HCT116 (cell line): Measurements from ENCODE around the gene MMS19. TPM values are rescaled to one million over a fixed set of nuclear protein-coding genes. Genes with fewer than 3 reads are reported as not detected.

Source experiments
- ATAC-seq: fragments of 200-7000 bp; cut with Tn5 transposase; 2 replicates; pipeline ENCODE4 v1.9.1; 2020; ENCODE audit warnings: mild to moderate bottlenecking, moderate library complexity
- BruUV-seq: library from RNA; stranded (reverse); fragments of 400-500 nt; replicated peaks from 2 replicates; lab custom pipeline; 2021; lab: Mats Ljungman, UMichigan
- CTCF ChIA-PET: fragments of 300-600 bp; sonication (Branson Sonifier 250); formaldehyde crosslinking; loops from one replicate; lab custom pipeline; 2021; ENCODE audit warnings: antibody characterized with exemption; lab: Charles Lee
- POLR2A ChIA-PET: fragments of 300-600, 350-600 bp; sonication (Branson Sonifier 250); formaldehyde crosslinking; loops from one replicate; lab custom pipeline; 2021; ENCODE audit warnings: antibody characterized with exemption; lab: Charles Lee
- RAD21 ChIA-PET, 2 experiments: fragments of 300-600 bp; sonication (Branson Sonifier 250); formaldehyde crosslinking; loops; one replicate each; lab custom pipeline; 2023; ENCODE audit warnings: low total read pairs in 2 of 2; ENCODE audit not compliant: uncharacterized antibody in 2 of 2, unreplicated experiment in 2 of 2, low non-redundant PET in 1 of 2; lab: Charles Lee
- DNase-seq: peaks from one replicate; pipeline ENCODE4 v3.0.0-alpha.2; 2010; ENCODE audit warnings: low read depth, low spot score
- H2AFZ ChIP-seq: fragments of 200-600 bp; shearing (Covaris generic), sonication (generic); 2 replicates; pipeline ENCODE4 v1.6.1; 2017; ENCODE audit warnings: low read depth, mixed run types, mixed read lengths, antibody characterized with exemption, low read length; ENCODE audit not compliant: poor library complexity, severe bottlenecking
- H3K27ac ChIP-seq: 2 replicates; pipeline ENCODE4 v1.5.1; 2012; ENCODE audit warnings: low read depth, low read length
- H3K27me3 ChIP-seq: fragments of 200-600 bp; sonication (generic); 2 replicates; pipeline ENCODE4 v1.6.1; 2016; ENCODE audit warnings: mixed run types, low read length, mixed read lengths; ENCODE audit not compliant: insufficient read depth
- H3K36me3 ChIP-seq, 2 experiments: fragments of 200-500 bp in 1 of 2; fragments of 200-600 bp in 1 of 2; sonication (Bioruptor generic) in 1 of 2; sonication (generic) in 1 of 2; 2 replicates each; pipeline versions ENCODE4 v1.5.1 to v1.6.1; 2014 to 2016; ENCODE audit warnings: low read length in 2 of 2, inconsistent platforms in 1 of 2, mixed read lengths in 1 of 2, mixed run types in 1 of 2; ENCODE audit not compliant: insufficient read depth in 2 of 2, control insufficient read depth in 1 of 2
- H3K4me1 ChIP-seq, 2 experiments: fragments of 200-600 bp in 1 of 2; sonication (generic) in 1 of 2; 2 replicates each; pipeline versions ENCODE4 v1.5.1 to v1.6.1; 2012 to 2017; ENCODE audit warnings: low read length in 2 of 2, inconsistent platforms in 1 of 2, mild to moderate bottlenecking in 1 of 2, mixed read lengths in 1 of 2, mixed run types in 1 of 2, moderate library complexity in 1 of 2; ENCODE audit not compliant: insufficient read depth in 2 of 2, control insufficient read depth in 1 of 2
- H3K4me2 ChIP-seq: fragments of 200-600 bp; sonication (generic); 2 replicates; pipeline ENCODE4 v1.6.1; 2017; ENCODE audit warnings: mixed run types, low read length, mixed read lengths
- H3K4me3 ChIP-seq, 2 experiments: fragments of 200-600 bp in 1 of 2; sonication (generic) in 1 of 2; replicated peaks in 1 of 2; 2 replicates each; pipeline ENCODE4 v1.5.1; 2011 to 2016; ENCODE audit warnings: low read length in 2 of 2, control low read depth in 1 of 2, low read depth in 1 of 2, mild to moderate bottlenecking in 1 of 2, mixed read lengths in 1 of 2, mixed run types in 1 of 2
- H3K79me2 ChIP-seq: fragments of 200-600 bp; sonication (generic); 2 replicates; pipeline ENCODE4 v1.6.1; 2017; ENCODE audit warnings: mild to moderate bottlenecking, mixed run types, low read length, moderate library complexity, mixed read lengths; ENCODE audit not compliant: insufficient read depth
- H3K9ac ChIP-seq: fragments of 200-600 bp; sonication (generic); 2 replicates; pipeline ENCODE4 v1.6.1; 2016; ENCODE audit warnings: low read length, mixed read lengths
- H3K9me2 ChIP-seq: fragments of 200-600 bp; sonication (generic), shearing (Covaris generic); 2 replicates; pipeline ENCODE4 v1.6.1; 2017; ENCODE audit warnings: mixed run types, mild to moderate bottlenecking, moderate library complexity; ENCODE audit not compliant: insufficient read depth
- H3K9me3 ChIP-seq, 2 experiments: fragments of 200-500 bp in 1 of 2; fragments of 200-600 bp in 1 of 2; sonication (Bioruptor generic) in 1 of 2; sonication (generic) in 1 of 2; 2 replicates each; pipeline ENCODE4 v1.6.1; 2014 to 2017; ENCODE audit warnings: low read length in 2 of 2, mixed read lengths in 2 of 2, inconsistent platforms in 1 of 2, low read depth in 1 of 2, mild to moderate bottlenecking in 1 of 2, mixed run types in 1 of 2, moderate library complexity in 1 of 2; ENCODE audit not compliant: control insufficient read depth in 1 of 2, insufficient read depth in 1 of 2
- H4K20me1 ChIP-seq: fragments of 200-600 bp; sonication (generic), shearing (Covaris generic); 2 replicates; pipeline ENCODE4 v1.6.1; 2017; ENCODE audit warnings: mixed run types, mild to moderate bottlenecking, moderate library complexity; ENCODE audit not compliant: insufficient read depth
- CBX3 ChIP-seq: IDR thresholded peaks from 2 replicates; pipeline ENCODE4 v1.6.1; 2012; ENCODE audit warnings: low read depth
- CTCF ChIP-seq, 3 experiments: fragments of 200-600 bp in 1 of 3; sonication (generic) in 1 of 3; IDR thresholded peaks in 2 of 3; conservative IDR thresholded peaks in 1 of 3; 2 replicates each; pipeline ENCODE4 v1.5.1; 2012 to 2017; ENCODE audit warnings: low read depth in 2 of 3, low read length in 2 of 3, antibody characterized with exemption in 1 of 3, borderline replicate concordance in 1 of 3, control low read depth in 1 of 3, mild to moderate bottlenecking in 1 of 3, mixed read lengths in 1 of 3, mixed run types in 1 of 3, moderate library complexity in 1 of 3; ENCODE audit not compliant: insufficient read depth in 1 of 3
- EZH2phosphoT487 ChIP-seq: fragments of 200-600 bp; IDR thresholded peaks from 2 replicates; pipeline ENCODE4 v1.6.1; 2018; ENCODE audit warnings: antibody characterized with exemption, borderline replicate concordance
- FOSL1 ChIP-seq: IDR thresholded peaks from 2 replicates; pipeline ENCODE4 v1.6.1; 2012; ENCODE audit warnings: low read depth
- POLR2A ChIP-seq: IDR thresholded peaks from 2 replicates; pipeline ENCODE4 v1.7.0; 2011; ENCODE audit warnings: borderline replicate concordance; ENCODE audit not compliant: insufficient read depth, insufficient read length; ENCODE audit errors: extremely low read depth
- SRF ChIP-seq: IDR thresholded peaks from 2 replicates; pipeline ENCODE4 v1.6.1; 2012; ENCODE audit warnings: low read depth
- YY1 ChIP-seq: IDR thresholded peaks from 2 replicates; pipeline ENCODE4 v1.6.1; 2011; ENCODE audit warnings: low read length, low read depth, moderate library complexity, mild to moderate bottlenecking; ENCODE audit not compliant: insufficient replicate concordance; ENCODE audit errors: extremely low read depth
- ZNF274 ChIP-seq: fragments of 200-500 bp; sonication (Bioruptor generic); IDR thresholded peaks from 2 replicates; pipeline ENCODE4 v1.6.1; 2014; ENCODE audit warnings: mild to moderate bottlenecking, low read depth, low read length, inconsistent platforms
- intact Hi-C: fragments of 100-400 bp; cut with micrococcal nuclease; formaldehyde crosslinking; loops from 2 replicates; pipeline ENCODE4 v1.10.0; 2022
- total RNA-seq: library from RNA; stranded (reverse); gene quantifications from one replicate; pipeline ENCODE4 v1.2.1, GENCODE V29; 2021; ENCODE audit not compliant: unreplicated experiment

The MMS19 gene
- total RNA-seq, 1 experiment from 2014 or later, result 101 TPM

GRCh38 chr10:97517778-97518300 is 19.6 kb upstream of the MMS19 start:
- intact Hi-C loops, result no loop called here
- Histone ChIP-seq H3K4me2 (peak overlapping the region; percentile 74), H4K20me1 (no peaks in the 10 kb centered on the region), H3K27ac (peak overlapping the region; percentile 65), H3K4me1 (peaks cover 25 to 39% of the 10 kb centered on the region in 2 experiments), H3K4me3 (peak overlapping the region in 1 of 2 experiments; percentile 28; a peak in 1 of 4 replicates), H3K9me3 (no peaks in the 10 kb centered on the region), H3K9me2 (no peaks in the 10 kb centered on the region), H3K9ac (peak overlapping the region; percentile 30; the same call in 1 of the 2 replicates), H3K36me3 (no peaks in the 10 kb centered on the region), H3K27me3 (no peaks in the 10 kb centered on the region), H2AFZ (no peak overlapping the region), H3K79me2 (no peaks in the 10 kb centered on the region)
- ATAC-seq (peak; percentile 52), DNase-seq (no peak)
- TF ChIP-seq CBX3 (no peak), ZNF274 (no peak), EZH2phosphoT487 (no peak), FOSL1 (no peak), POLR2A (no peak), SRF (no peak), CTCF (IDR thresholded peaks at IDR 0.05 in 2 of 3, conservative IDR thresholded peaks at IDR 0.05 in 1 of 3; ENCODE audit: borderline replicate concordance in 1 of 3, insufficient read depth in 1 of 3, low read depth in 2 of 3, low read length in 2 of 3) (no peak), YY1 (no peak)
- ChIA-PET CTCF (interaction anchor here (1.0 to 1.8 kb wide), 3 partner anchors 17 to 95 kb away, joined by 3 to 6 read pairs (median 4); no protein-coding TSS in a partner anchor), POLR2A (interaction anchor here (0.9 to 1.2 kb wide), 2 partner anchors 8 to 20 kb away, joined by 4 read pairs; no protein-coding TSS in a partner anchor), RAD21 (no interaction called here)
- BruUV-seq, result no TSS peak
